GM12872 (cell line): Measurements from ENCODE around the gene ANKRD6.

Experiments used
- TF ChIP-seq, protein P1 (sequence below): IDR thresholded peaks from 3 replicates; pipeline ENCODE4 v1.5.1; 2011; ENCODE audit warnings: low read depth, mild to moderate bottlenecking, low read length, moderate library complexity; ENCODE audit not compliant: insufficient read depth

ANKRD6 gene

DNA sequence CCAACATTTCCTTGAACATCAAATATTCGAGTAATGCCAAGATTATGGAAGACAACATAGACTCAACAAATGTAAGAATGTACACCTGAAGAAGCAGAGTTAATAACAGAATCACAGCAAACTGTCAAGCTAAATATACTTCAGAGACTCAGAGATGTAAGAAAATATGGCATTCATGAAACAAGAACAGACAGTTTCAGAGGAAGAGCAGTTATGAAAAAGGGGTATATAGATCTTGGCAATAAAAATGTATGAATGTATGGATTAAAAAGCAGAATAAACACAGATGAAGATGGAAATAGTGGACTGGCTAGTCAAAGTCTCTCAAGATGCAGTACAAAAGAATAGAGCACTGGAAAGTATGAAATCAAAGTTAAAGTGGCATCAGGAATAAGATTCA, 39.3 kb upstream of the ANKRD6 start:
- TF ChIP-seq, protein P1, sequence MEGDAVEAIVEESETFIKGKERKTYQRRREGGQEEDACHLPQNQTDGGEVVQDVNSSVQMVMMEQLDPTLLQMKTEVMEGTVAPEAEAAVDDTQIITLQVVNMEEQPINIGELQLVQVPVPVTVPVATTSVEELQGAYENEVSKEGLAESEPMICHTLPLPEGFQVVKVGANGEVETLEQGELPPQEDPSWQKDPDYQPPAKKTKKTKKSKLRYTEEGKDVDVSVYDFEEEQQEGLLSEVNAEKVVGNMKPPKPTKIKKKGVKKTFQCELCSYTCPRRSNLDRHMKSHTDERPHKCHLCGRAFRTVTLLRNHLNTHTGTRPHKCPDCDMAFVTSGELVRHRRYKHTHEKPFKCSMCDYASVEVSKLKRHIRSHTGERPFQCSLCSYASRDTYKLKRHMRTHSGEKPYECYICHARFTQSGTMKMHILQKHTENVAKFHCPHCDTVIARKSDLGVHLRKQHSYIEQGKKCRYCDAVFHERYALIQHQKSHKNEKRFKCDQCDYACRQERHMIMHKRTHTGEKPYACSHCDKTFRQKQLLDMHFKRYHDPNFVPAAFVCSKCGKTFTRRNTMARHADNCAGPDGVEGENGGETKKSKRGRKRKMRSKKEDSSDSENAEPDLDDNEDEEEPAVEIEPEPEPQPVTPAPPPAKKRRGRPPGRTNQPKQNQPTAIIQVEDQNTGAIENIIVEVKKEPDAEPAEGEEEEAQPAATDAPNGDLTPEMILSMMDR = no peak

DNA sequence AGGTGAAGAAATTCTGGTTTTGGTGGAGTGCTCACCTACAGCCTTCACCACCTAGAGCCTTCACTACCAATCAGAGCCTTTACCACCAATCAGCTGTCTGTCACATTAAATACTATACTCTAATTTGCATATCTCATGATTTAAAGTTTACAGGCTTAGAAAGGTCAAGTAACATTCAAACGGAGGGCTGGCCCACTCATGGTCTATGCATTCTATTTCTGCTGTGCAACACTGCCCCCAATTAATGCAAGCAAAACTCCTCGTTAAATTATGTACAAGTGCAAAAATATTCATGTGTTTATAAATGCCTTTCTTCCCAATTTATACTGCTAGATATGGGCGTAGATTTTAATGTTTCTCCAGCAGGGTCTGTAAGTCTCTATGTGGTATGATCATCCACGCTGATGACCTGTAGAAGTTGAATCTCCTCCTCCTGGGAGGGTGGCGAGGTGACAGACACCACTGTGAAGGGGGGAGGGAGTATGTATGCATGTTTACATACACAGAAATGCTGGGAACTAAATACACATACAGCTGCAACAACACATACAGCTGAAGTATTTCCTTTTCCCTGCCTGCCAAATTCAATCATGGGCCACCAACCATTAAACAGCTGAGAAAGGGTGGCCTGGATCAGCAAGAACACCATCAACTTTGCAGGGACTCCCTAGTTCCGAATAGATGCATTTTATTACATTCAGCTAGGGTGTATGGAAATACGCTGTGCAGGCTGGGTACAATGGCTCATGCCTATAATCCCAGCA, 34.0 kb upstream of the ANKRD6 start:
- TF ChIP-seq, protein P1 = no peak

DNA sequence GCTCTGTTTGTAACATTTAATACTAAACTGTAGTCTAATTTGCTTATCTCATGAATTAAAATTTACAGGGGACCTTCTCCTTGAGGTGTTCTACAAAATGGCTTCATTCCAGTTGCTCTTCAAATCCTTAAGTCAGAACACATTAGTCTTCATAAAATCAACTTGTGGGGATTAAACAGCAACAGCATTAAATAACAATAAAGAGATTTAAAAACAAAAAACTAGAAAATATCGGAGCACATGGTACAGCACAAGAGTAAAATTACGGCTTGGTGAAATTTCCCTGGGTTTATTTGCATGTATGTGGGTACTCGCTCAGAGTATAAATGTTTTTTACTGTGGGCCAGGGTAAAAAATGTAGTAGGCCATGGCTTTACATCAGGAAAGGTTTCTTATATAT, 32.9 kb upstream of the ANKRD6 start:
- TF ChIP-seq, protein P1 = no peak

DNA sequence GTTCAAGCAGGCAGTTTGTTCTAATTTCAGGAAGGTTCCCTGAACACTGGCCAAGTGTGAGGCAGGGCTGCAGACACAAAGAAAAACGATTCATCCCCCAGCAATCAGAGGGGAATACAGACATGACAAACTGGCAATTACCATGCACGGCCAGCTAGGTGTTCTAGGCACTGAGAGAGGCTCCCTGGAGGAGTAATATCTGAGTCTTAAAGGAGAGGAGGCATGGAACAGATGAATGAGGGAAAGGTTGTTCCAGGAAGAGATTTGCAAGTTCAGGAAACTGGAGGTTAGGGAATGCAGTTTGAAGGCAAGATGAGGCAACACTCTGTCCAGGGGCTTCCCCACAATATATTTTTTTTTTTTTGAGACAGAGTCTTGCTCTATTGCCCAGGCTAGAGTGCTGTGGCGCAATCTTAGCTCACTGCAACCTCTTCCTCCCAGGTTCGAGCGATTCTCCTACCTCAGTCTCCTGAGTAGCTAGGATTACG, 32.0 kb upstream of the ANKRD6 start:
- TF ChIP-seq, protein P1 = no peak

DNA sequence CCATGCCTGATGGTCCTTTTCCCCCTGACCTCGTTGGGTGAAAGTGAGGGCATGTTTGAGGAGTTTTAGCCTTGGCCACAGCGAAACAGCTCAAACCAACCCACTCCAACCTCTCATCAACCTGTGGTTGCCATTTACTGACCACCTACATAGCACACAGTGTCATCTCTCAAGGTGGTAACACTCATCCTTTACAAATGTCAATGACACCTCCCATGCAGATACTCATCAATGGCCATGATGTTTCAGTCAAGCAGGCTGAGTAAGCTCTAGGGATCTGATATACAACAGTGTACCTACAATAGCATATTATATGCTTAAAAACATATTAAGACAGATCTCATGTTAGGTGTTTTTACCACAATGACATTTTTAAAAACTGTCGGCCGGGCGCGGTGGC, 30.2 kb upstream of the ANKRD6 start:
- TF ChIP-seq, protein P1 = no peak

DNA sequence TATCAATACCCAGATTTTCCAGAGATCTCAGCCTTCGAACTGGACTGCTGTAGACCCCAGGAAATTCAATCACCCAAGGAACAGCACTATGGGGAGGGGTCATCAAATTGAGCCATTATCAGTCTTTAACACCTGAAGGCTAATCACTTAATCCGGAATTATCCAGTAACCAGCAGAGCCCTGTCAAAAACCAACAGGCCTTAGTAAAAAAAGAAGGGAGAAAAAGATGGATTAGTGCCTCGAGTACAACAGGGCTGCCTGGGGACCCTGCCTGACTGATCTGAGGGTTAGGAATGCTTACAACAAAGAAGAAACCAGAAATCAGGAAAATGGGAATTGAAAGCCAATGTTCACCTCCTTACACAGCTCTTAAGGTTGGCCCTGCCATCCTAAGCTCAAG, 28.4 kb upstream of the ANKRD6 start:
- TF ChIP-seq, protein P1 = no peak

DNA sequence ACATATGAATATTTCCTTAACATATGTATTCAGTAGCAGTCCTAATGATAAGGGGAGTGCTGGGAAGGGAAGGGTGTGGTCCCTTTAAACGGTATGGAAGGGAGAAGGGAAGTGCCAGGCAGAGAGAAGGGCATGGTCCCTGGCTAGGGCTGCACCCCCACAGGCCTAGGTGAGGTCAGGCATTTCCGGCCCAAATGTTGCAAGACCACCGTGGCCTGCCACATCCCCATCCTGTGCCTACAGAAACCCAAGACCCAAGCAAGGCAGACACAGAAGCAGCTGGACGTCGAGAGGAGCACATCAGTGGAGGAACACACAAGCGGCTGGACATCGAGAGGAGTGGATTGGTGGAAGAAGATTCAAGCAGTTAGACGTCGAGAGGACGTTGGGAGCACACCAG, 26.8 kb upstream of the ANKRD6 start:
- TF ChIP-seq, protein P1 = no peak
